HG03025 (cell line): ENCODE data around the gene TLDC2.
A peak's percentile ranks its signal among the peaks of the same experiment; 100 is the strongest.
"Not testable (repeated sequence)": the region's sequence is repeated elsewhere in the genome, so short reads cannot be mapped to it uniquely, and the experiment has no call there.

Experiments used
- ATAC-seq: cut with Tn5 transposase; IDR thresholded peaks from one replicate; pipeline ENCODE4 v1.9.1; 2021; ENCODE audit warnings: mild to moderate bottlenecking, moderate library complexity; ENCODE audit not compliant: unreplicated experiment, low FRiP score

TLDC2 gene

DNA sequence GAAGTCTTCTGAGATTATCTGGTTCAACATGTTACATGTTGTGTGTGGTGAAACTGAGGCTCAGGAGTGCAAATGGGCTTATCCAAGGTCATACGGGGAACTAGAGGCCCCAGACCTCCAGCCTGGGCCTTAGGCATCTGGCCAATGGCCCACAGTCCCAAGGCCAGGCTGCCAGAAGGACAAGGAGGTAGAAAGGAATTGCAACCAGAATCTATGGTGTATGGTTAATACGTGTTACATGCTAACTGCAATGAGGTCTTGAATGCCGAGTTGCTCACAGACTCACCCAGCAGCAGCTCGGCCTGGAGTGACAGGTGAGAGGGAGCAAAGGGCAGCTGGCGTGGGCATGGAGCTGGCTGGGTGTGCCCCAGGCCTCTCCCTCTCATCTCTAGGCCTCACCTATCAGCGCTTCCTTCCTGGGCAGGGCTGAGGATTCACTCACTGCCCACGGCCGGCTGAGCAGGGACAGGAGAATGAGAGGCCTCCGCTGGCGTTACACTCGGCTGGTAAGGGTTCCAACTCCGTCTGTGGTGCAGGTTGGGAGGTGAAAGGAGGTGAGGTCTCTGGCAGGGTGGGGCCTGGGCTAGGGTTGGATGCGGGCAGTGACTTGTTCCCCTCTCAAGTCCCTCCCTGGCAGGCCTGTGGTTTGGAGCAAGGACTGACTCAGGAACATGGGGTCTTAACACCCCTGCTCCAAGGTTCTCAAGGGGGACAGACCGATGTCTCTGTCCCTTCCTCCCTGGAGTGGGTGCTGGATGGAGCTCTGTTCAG lies at the start of gene TLDC2:
TSS of gene TLDC2 (plus strand) at position 437 of the 771 bp plus-strand sequence. CDS start at position 474, 37 bp downstream.
- ATAC-seq: no peak

DNA sequence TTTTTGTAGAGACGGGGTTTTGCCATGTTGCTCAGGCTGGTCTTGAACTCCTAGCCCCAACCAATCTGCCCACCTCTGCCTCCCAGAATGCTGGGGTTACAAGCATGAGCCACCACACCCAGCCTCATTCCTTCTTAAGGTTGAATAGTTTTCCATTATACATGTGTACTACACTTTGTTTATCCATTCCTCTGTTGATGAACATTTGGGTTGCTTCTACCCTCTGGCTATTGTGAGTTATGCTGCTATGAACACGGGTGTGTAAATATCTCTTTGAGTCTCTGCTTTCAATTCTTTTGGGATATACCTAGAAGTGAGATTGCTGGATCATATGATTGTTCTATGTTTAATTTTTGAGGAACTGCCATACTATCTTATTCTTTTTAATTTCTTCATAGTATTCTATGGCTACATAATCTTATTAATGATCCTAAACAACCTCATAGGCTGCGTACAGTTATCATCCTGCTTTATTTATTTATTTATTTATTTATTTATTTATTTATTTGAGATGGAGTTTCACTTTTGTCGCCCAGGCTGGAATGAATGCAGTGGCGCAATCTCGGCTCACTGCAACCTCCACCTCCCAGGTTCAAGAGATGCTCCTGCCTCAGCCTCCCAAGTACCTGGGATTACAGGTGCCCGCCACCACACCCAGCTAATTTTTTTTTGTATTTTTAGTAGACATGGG lies 49.2 kb upstream of the TLDC2 start:
- ATAC-seq: no peak

- ATAC-seq: peak; percentile 77
These were observed 48.2 kb upstream of the TLDC2 start for GRCh38 chr20:36827541-36828279.

DNA sequence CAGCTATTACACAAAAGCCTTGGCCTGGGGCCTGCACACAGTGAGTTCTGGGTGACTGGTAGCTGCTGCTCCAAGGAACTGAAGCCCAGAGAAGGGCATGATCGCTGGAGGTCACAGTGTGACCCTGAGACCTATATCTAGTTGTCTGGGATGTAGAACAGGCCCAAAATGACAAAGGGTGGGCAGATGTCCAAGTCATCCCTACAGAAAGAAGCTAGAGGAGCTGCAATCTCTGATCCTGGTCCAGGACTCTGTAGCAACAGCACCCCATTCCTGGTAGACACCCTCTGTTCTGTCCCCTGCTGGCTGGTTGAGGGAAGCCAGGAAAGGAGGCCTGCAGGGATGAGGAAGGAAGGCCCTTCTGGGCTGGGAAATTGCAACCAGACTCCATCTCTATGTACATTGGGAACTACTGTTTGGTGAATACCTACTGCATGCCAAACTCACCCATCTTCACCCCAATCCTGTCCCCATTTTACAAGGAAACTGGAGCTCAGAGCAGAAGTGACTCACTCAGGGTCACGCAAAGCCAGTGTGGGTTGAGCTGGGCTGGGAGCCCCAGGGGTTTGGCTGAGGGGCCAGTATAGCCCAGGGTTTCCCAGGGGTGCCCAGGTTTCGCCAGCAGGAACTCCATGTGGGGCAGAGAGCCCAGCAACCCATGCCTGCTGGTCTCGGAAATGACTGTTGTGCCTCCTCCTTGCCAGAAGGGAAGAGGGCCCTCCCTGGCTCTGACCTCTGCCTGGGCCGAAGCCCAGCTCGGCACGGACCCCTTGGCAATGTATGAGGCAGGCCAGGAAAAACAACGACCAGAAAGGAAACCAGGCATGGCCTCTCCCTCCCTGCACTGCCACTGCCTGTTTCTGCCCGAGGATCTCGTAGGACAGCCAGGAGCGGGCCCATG lies 44.9 kb upstream of the TLDC2 start:
- no peak for ATAC-seq

GRCh38 chr20:36832791-36833190 lies 43.1 kb upstream of the TLDC2 start:
- no peak for ATAC-seq

- no peak for ATAC-seq
These were observed 42.5 kb upstream of the TLDC2 start for GRCh38 chr20:36833275-36834020.

GRCh38 chr20:36835025-36835424 lies 40.9 kb upstream of the TLDC2 start:
- ATAC-seq: no peak

DNA sequence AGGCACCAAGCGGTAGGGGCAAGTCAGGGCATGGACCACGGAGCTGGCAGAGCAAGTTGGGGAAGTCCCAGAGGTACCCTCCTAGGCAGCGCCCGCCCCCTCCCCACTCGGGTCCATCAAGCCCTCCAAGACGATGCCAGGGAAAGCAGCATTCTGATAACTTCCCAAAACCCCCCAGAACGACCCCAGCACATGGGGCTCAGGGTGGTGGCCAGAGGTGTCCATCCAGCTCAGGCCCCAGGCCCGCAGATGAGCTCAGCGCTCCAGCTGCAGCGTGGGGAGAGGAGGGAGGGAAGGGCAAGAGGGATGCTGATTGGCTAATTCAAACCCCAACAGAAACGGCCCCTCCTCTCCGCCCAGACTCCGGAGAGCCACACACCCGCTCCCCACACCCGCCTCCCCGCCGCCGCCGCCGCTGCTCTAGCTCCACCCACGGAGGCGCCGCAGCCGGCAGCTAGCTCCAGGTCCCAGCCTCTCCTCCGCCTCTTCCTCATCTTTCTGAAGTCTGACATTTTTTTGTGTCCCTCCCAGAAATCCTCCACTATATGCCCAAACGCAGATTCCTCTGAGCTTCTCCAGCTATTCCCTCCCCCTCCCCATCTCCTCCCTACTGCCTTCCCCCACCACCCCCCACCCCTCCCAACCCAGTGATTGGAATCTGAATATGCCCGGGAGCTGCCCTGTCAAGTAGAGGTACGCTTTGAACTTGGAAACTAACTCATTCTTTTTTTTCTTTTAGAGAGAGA lies 40.3 kb upstream of the TLDC2 start:
- ATAC-seq: peak; percentile 73

- ATAC-seq: no peak
These were observed 39.2 kb upstream of the TLDC2 start for GRCh38 chr20:36836591-36837269.

DNA sequence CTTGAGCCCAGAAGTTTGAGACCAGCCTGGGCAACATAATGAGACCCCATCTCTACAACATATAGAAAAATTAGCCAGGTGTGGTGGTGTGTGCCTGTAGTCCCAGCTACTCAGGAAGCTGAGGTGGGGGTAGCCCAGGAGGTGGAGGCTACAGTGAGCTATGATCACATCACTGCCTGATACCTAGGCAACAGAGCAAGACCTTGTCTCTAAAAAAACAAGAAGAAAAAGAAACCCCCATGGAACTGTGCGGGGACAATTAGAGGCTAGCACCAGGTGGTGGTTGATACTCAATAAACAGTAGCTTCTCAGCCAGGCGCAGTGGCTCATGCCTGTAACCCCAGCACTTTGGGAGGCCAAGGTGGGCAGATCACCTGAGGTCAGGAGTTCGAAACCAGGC lies 37.6 kb upstream of the TLDC2 start:
- not testable (repeated sequence) for ATAC-seq

DNA sequence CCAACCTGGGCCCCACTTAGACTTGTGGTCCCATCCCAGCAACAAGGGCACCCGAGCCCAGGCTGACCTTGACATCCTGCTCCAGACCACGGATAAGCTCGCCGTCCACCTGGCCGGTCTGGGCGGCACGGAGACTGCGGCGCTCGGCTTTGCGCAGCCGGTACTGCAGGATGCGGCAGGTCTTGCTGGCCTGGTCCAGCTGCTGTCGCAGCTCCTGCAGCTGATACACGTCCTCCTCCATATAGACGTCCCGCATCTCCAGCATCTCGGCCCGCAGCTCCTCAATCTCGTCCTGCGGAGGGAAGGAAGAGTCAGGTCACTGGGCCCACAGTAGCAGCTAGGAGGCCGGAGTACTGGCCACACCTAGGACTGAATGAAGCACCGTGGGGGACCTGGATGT lies 36.8 kb upstream of the TLDC2 start:
- no peak for ATAC-seq

DNA sequence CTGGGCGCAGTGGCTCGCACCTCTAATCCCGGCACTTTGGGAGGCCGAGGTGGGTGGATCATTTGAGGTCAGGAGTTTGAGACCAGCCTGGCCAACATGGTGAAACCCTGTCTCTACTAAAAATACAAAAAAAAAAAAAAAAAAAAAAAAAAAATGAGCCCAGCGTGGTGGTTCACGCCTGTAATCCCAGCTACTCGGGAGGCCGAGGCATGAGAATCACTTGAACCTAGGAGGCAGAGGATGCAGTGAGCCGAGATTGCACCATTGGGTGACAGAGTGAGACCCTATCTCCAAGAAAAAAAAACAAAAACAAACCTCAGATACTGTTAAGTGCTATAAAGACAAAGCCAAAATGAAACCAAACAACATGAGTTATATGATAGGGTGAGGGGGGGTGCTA lies 34.9 kb upstream of the TLDC2 start:
- not testable (repeated sequence) for ATAC-seq

DNA sequence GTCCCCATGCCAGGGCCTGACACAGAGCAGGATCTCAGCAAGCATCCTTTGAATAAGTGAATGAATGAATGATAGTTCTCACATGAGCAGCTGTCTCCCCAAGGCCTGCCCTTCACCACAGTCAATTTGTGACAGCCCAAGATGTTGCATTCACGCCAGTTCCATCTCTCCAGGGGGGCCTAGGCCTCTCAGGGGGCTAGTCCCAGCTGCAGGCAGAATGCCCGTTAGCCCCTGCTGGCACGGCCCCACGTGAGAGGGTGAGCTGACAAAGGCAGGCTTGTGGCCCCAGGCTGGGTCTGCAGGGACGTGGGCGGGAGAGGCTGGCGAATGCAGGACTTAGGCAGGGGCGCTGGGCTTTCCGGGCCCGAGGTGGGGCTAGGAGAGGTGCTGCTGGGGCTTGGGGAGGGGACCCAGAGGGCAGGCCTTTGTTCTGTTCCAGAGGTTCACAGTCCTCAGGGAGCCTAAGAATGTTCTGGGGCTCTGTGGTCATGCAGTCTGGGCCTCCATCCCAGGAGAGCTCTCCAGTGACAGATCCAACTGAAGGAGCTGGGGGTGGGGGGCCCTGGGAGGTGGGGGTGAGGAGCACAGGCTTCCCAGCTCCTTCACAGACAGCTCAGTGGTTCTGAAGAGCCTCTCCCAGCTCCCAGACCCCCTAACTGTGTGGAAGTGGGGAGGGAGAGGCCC lies 30.5 kb upstream of the TLDC2 start:
- no peak for ATAC-seq

- ATAC-seq: no peak
These were observed 28.8 kb upstream of the TLDC2 start for GRCh38 chr20:36847009-36847709.

- no peak for ATAC-seq
These were observed 28.3 kb upstream of the TLDC2 start for GRCh38 chr20:36847710-36848040.

DNA sequence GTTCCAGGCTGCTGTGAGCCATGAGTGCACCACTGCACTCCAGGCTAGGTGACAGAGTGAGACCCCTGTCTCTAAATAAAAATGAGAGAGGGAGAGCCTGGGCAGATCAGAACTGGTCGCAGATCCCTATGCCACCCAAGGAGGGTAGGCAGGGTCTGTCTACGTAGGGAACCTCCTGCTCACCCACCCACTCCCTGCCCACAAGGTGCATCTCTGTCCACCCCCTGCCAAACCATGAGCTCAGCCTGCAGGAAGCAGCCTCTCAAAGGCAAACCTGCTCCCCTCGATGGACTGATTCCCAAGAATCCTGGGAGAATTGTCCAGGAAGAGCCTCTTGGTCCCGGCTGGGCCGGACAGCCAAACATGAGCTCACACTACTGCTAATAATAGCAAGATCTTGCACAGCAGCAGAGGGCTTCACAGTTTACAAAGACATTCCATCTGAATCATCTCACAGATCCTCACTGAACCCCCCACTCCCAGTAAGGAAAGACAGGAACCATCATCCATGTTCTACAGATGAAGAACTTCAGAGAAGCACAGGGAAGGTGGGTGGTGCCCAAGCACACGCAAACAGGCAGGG lies 27.8 kb upstream of the TLDC2 start:
- ATAC-seq: no peak

DNA sequence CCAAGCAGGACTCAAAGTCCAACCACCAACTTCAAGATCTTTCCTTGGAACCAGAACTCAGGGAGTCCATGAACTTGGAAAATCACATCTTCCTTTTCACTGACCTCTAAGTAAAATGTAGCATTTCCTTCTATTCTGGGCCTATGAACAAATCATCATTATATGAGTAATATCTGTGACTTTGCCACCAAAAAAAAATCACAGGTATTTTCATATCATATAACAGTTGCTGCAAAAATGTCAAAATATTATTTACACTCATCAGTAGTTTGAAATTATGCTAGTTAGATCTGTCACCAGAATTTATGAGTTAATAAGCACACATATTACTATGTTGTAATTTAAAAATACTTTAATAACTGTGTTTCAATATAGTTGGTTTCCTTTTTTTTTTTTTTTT lies 27.3 kb upstream of the TLDC2 start:
- no peak for ATAC-seq
